GM18861 (cell line): Measurements from ENCODE around the gene GTF3C4.
A peak's percentile ranks its signal among the peaks of the same experiment; 100 is the strongest.

Experiments used
- ATAC-seq: cut with Tn5 transposase; IDR thresholded peaks from one replicate; pipeline ENCODE4 v1.9.1; 2021; ENCODE audit not compliant: unreplicated experiment

GTF3C4 gene

GRCh38 chr9:132647806-132648205 is 22.5 kb upstream of the GTF3C4 start:
- ATAC-seq, result no peak

GRCh38 chr9:132648283-132648682 is 22.0 kb upstream of the GTF3C4 start:
- no peak for ATAC-seq

GRCh38 chr9:132648685-132649084 is 21.6 kb upstream of the GTF3C4 start:
- no peak for ATAC-seq

- no peak for ATAC-seq
Measured at GRCh38 chr9:132651259-132651658, 19.0 kb upstream of the GTF3C4 start.

- no peak for ATAC-seq
Measured at GRCh38 chr9:132656299-132656698, 14.0 kb upstream of the GTF3C4 start.

- no peak for ATAC-seq
Measured at GRCh38 chr9:132662152-132662945, 7.9 kb upstream of the GTF3C4 start.

GRCh38 chr9:132663117-132663516 is 7.1 kb upstream of the GTF3C4 start:
- ATAC-seq, result no peak

- ATAC-seq, result no peak
Measured at GRCh38 chr9:132663851-132664250, 6.4 kb upstream of the GTF3C4 start.

- ATAC-seq, result no peak
Measured at GRCh38 chr9:132669319-132669697, 956 bp upstream of the GTF3C4 start.

- peak; percentile 47 for ATAC-seq
Measured at GRCh38 chr9:132669698-132670456, 387 bp upstream of the GTF3C4 start, which contains the start of gene DDX31. DDX31 (minus strand) TSS chr9:132669983; CDS start chr9:132669934, 49 bp downstream.

- ATAC-seq, result no peak
Measured at GRCh38 chr9:132671620-132672412, 1.6 kb downstream of the GTF3C4 start.

GRCh38 chr9:132672413-132672690 is 2.1 kb downstream of the GTF3C4 start:
- no peak for ATAC-seq

GRCh38 chr9:132673355-132673754 is 3.1 kb downstream of the GTF3C4 start:
- no peak for ATAC-seq

GRCh38 chr9:132674485-132674884 is 4.2 kb downstream of the GTF3C4 start:
- no peak for ATAC-seq

GRCh38 chr9:132677976-132678375 is 7.7 kb downstream of the GTF3C4 start:
- no peak for ATAC-seq

- ATAC-seq, result no peak
Measured at GRCh38 chr9:132679946-132680625, 9.8 kb downstream of the GTF3C4 start.

GRCh38 chr9:132681561-132681960 is 11.3 kb downstream of the GTF3C4 start:
- no peak for ATAC-seq

- no peak for ATAC-seq
Measured at GRCh38 chr9:132683873-132684272, 13.6 kb downstream of the GTF3C4 start.

GRCh38 chr9:132690696-132691095 is 20.4 kb downstream of the GTF3C4 start:
- ATAC-seq, result no peak

GRCh38 chr9:132694144-132694543 is 23.9 kb downstream of the GTF3C4 start:
- ATAC-seq, result no peak

GRCh38 chr9:132697230-132697629 is 27.0 kb downstream of the GTF3C4 start:
- ATAC-seq, result no peak
